ENCODE results near the gene DNAJB8.

Gene DNAJB8

GRCh38 chr3:128425846-128426127, 40.9 kb downstream of the DNAJB8 start:
- DNase-seq (ENCODE audit: low read depth) = no peak

- no peak for DNase-seq (ENCODE audit: low read depth)
These were observed 41.4 kb downstream of the DNAJB8 start for GRCh38 chr3:128425142-128425845.

- DNase-seq (ENCODE audit: low read depth) = no peak
These were observed 42.1 kb downstream of the DNAJB8 start for GRCh38 chr3:128424508-128425069.

- no peak for DNase-seq (ENCODE audit: low read depth)
These were observed 43.1 kb downstream of the DNAJB8 start for GRCh38 chr3:128423525-128424147.

- no peak for DNase-seq (ENCODE audit: low read depth)
These were observed 43.7 kb downstream of the DNAJB8 start for GRCh38 chr3:128422762-128423524.

- no peak for DNase-seq (ENCODE audit: low read depth)
These were observed 44.7 kb downstream of the DNAJB8 start for GRCh38 chr3:128421966-128422365.

- DNase-seq (ENCODE audit: low read depth) = no peak
These were observed 45.3 kb downstream of the DNAJB8 start for GRCh38 chr3:128421439-128421836.

- DNase-seq (ENCODE audit: low read depth) = no peak
These were observed 45.8 kb downstream of the DNAJB8 start for GRCh38 chr3:128420720-128421438.

- DNase-seq (ENCODE audit: low read depth) = no peak
These were observed 46.4 kb downstream of the DNAJB8 start for GRCh38 chr3:128420289-128420688.

GRCh38 chr3:128419311-128419710, 47.4 kb downstream of the DNAJB8 start:
- DNase-seq (ENCODE audit: low read depth) = no peak

GRCh38 chr3:128418900-128419299, 47.8 kb downstream of the DNAJB8 start:
- no peak for DNase-seq (ENCODE audit: low read depth)

GRCh38 chr3:128416578-128417211, 50.0 kb downstream of the DNAJB8 start:
- DNase-seq (ENCODE audit: low read depth) = peak; percentile 17

- no peak for DNase-seq (ENCODE audit: low read depth)
These were observed 50.7 kb downstream of the DNAJB8 start for GRCh38 chr3:128415773-128416577.

GRCh38 chr3:128415200-128415772, 51.4 kb downstream of the DNAJB8 start:
- no peak for DNase-seq (ENCODE audit: low read depth)

- no peak for DNase-seq (ENCODE audit: low read depth)
These were observed 53.1 kb downstream of the DNAJB8 start for GRCh38 chr3:128413413-128414205.

GRCh38 chr3:128413003-128413370, 53.7 kb downstream of the DNAJB8 start:
- DNase-seq (ENCODE audit: low read depth) = no peak
